GM19452 (cell line): ENCODE measurements around the gene SMARCA4.
A peak's percentile ranks its signal among the peaks of the same experiment; 100 is the strongest.
"Not testable (repeated sequence)": the region's sequence is repeated elsewhere in the genome, so short reads cannot be mapped to it uniquely, and the experiment has no call there.

Experiments
- ATAC-seq: cut with Tn5 transposase; IDR thresholded peaks from one replicate; pipeline ENCODE4 v1.9.1; 2021; ENCODE audit not compliant: unreplicated experiment

SMARCA4 gene

DNA sequence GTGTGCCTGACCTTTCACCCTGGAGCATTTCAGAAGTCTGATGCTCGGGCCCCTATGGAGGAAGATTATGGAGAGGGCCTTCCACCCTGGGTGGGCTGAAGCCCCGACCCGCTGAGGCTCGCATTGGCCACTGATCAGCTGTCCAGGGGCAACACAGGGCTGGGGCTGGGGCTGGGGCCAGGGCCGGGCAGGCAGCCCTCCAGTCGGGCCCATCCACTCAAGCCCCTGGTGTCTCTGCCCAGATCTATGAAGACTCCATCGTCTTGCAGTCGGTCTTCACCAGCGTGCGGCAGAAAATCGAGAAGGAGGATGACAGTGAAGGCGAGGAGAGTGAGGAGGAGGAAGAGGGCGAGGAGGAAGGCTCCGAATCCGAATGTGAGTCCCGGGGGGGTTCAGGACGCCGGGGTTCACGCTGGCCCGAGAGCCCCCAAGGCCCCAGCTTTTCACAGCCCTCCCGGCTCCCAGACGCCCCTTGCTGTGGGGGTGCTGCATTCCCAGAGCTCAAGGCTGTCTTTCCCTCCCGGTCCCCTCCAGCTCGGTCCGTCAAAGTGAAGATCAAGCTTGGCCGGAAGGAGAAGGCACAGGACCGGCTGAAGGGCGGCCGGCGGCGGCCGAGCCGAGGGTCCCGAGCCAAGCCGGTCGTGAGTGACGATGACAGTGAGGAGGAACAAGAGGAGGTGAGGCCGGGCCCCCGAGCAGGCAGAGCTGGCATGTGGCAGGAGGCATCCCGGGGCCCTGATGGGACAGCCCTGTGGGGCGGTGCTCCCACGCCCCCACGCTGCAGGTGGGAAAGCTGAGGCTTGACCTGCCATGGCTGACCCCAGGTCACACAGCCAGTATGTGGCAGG is 98.9 kb downstream of the SMARCA4 start:
- no peak for ATAC-seq

DNA sequence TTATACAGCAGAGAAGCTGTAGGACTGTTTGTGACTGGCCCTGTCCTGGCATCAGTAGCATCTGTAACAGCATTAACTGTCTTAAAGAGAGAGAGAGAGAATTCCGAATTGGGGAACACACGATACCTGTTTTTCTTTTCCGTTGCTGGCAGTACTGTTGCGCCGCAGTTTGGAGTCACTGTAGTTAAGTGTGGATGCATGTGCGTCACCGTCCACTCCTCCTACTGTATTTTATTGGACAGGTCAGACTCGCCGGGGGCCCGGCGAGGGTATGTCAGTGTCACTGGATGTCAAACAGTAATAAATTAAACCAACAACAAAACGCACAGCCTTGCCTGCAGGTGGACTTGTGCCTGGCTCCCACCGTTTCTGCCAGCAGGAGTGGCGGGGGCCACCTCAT is 101.1 kb downstream of the SMARCA4 start:
- ATAC-seq: no peak

DNA sequence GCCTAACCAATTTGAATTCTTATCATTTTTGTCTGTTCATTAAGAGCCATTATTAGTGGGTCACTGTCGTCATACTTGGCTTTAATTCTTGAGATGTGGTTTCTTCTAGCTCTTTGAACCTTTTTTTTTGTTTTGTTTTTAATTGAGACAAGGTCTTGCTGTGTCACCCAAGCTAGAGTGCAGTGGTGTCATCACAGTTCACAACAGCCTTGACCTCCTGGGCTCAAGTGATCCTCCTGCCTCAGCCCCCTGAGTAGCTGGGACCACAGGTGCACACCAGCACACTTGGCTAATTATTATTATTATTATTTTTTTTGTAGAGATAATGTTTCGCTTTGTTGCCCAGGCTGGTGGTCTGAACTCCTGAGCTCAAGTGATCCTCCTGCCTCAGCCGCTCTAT is 102.6 kb downstream of the SMARCA4 start:
- no peak for ATAC-seq

DNA sequence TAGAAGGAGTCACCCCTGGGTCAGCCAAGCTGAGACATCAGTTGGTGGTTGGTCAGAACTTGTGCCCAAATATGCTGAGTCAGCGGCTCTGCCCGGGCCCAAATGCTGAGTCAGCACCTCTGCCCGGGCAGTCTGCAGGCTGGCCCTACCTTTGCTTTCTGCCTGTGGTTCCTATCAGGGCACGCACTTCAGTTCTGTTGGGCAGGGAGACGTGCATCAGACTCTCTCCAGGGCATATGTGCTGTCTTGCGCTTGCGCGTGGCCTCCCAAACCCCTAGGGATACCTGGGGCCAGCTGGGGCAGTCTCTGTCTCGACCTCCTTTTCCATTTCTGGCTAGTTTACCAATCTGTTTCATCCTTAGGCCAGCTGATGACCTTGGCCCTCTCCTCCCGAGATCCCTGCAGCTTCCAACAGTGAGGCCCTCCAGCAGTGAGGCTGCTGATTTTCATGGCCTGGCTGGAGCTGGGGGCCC is 104.0 kb downstream of the SMARCA4 start:
- ATAC-seq: no peak

DNA sequence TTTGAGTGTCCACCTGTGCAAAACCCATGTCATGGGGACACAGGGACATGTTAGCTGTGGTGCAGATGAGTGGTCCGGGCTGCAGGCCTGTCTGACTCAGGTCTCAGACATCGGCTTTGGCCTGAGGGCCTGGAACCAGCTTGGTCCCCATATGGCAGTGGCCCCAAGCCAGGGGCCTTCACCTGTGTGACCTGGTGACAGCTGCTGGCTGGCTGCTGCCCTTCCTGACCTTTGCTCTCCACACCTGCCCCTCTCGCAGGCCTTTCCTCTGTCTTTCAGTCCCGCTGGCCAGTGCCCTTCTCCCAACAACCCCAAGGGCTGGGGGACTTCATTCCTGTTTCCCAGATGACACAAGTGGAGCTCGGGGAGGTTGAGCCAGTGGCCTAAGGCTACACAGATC is 105.5 kb downstream of the SMARCA4 start:
- no peak for ATAC-seq

DNA sequence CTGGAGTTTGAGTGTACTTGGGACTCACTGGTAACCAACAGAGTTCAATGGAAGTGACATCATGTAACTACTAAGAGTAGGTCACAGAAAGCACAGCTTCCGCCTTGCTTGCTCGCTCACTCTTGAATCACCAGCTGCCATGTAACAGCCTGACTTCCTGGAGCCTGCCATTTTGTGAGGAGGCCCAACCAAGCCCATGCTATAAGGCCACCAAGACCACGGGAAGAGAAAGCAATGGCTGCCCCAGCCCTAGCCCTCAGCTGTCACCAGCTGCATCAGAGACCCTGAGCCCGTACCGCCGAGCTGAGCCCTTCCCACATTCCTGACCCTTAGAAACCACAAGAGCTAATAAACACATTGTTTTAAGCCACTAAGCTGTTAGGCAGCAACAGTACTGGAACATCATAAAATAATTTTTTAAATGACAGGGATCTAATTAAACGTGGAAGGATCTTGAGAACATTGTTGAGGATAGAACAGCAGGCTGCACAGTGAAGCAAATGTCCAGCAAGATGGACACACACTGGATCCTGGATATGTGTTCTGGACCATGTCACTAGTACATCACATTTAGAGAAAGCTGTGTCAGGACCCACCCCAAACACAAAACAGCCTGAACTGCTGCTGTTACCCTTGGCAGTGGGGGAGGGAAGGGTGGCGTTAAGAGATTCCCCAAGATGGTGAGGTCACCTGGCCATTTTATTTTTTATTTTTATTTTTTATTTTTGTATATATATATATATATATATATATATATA is 106.7 kb downstream of the SMARCA4 start:
- ATAC-seq: no peak

DNA sequence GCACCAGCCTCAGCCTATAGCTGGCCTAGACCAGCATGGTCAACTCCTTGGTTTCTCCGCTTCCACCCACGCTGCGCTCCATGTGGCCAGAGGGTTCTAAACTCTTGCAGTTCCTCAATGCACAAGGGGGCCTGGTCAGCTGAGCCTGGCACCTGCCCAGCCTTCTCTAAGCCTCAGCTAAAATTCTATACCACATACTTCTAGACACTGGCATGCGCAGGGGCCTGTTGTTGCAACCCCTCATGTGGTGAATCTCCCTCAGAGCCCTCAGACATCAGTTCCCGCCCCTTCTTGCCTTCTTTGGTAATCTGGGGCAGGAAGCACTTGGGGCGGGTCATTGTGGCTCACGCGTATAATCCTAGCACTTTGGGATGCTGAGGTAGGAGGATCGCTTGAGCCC is 108.7 kb downstream of the SMARCA4 start:
- no peak for ATAC-seq

DNA sequence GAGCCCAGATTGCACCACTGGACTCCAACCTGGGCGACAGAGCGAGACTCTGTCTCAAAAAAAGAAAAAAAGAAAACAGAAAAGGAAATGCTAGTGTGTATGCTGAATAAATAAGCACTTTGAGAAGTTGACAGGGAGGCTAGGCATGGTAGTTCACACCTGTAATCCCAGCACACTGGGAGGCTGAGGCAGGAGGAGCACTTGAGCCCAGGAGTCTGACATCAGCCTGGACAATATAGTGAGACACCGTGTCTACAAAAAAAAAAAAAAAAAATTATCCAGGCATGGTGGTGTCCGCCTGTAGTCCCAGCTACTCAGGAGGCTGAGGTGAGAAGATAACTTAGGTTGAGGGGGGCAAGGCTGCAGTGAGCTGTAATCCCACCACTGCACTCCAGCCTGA is 109.3 kb downstream of the SMARCA4 start:
- ATAC-seq: no peak

DNA sequence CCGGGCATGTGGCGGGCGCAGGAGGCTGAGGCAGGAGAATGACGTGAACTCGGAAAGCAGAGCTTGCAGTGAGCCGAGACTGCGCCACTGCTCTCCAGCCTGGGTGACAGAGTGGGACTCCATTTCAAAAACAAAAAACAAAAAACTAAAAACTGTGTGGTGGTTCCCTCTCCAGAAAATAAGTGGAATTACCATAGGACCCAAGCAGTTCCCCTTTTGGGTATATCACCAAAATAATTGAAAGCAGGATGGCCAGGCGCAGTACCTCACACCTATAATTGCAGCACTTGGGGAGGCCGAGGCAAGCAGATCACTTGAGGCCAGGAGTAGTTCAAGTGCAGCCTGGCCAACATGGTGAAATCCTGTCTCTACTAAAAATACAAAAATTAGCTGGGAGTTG is 112.7 kb downstream of the SMARCA4 start:
- no peak for ATAC-seq

DNA sequence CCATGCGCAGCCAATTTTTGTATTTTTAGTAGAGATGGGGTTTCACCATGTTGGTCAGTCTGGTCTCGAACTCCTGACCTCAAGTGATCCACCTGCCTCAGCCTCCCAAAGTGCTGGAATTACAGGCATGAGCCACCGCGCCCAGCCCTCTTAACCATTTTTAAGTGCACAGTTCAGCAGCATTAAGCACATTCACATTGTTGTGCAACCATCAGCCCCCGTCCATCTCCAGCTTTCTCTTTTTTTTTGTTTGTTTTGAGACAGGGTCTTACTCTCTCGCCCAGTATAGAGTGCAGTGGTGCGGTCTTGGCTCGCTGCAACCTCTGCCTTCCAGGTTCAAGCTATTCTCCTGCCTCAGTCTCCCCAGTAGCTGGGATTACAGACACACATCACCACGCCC is 116.0 kb downstream of the SMARCA4 start:
- not testable (repeated sequence) for ATAC-seq

DNA sequence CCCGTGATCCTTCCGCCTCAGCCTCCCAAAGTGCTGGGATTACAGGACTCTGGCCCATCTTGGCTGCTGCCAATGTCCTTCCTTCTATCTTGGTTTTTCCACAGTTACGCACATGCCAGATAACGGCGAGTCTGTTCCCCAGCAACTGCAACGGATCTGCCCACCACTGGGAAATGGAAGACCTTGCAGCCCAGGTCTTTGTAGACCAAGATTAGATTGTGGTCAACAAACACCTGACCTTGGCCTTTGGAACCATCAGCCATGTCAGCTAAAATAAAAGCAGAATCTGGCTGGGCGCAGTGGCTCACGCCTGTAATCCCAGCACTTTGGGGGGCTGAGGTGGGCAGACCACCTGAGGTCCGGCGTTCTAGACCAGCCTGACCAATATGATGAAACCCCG is 118.1 kb downstream of the SMARCA4 start:
- ATAC-seq: no peak

DNA sequence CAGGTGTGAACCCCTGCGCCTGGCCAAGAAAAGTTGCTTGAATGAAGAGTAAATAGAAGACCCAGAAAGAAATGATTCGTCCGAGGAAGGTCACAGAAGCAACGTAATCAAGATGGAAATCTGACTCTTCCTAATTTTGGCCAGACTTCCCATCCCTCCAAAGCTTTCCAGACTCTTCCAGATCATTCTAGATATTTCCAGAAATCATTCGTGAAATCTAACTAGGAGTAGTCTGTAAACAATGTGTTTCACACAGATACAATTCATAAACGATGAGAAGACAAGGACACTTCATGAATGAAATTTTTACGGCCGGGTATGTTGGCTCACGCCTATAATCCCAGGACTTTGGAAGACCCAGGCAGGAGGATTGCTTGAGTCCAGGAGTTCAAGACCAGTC is 119.2 kb downstream of the SMARCA4 start:
- no peak for ATAC-seq

DNA sequence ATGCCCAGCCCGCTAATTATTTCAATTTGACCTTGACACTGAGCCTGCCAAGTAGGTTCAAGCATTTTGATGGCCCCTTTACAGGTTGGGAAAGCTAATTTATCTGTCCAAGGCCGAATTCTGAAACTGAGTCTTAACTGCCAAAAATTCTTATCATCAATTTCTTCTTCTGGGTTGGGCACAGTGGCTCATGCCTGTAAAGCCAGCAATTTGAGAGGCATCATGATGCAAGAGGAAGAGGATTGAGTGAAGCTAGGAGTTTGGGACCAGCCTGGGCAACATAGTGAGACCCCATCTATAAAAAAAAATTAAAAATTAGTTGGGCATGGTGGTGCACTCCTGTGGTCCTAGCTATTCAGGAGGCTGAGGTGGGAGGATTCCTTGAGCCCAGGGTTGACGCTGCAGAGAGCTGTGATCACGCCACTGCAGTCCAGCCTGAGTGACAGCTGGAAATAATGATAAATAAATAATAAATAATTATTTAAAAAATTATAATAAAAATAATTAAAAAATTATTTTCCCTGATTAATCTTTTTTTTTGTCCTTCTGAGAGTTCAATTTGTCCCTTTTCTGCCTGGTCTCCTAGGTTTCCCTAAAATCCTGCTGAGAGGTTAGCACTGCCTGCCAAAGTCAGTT is 127.2 kb downstream of the SMARCA4 start:
- no peak for ATAC-seq

DNA sequence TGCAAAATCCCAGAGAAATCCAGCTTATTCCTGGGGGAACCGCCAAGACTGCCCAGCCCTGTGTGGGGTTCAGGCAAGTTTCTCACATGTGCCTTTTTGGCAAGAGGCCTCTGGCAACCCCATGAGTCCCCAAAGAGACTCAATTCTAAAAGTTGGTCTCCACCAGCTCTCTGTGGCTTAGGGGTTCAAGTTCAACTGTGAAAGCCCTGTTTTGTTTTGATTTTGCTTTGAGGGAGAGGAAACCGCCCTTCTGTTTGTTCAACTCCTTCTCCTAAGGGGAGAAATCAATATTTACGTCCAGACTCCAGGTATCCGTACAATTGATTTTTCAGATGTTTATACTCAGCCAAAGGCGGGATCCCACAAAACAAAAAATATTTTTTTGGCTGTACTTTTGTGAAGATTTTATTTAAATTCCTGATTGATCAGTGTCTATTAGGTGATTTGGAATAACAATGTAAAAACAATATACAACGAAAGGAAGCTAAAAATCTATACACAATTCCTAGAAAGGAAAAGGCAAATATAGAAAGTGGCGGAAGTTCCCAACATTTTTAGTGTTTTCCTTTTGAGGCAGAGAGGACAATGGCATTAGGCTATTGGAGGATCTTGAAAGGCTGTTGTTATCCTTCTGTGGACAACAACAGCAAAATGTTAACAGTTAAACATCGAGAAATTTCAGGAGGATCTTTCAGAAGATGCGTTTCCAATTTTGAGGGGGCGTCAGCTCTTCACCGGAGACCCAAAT is 127.8 kb downstream of the SMARCA4 start:
- no peak for ATAC-seq

DNA sequence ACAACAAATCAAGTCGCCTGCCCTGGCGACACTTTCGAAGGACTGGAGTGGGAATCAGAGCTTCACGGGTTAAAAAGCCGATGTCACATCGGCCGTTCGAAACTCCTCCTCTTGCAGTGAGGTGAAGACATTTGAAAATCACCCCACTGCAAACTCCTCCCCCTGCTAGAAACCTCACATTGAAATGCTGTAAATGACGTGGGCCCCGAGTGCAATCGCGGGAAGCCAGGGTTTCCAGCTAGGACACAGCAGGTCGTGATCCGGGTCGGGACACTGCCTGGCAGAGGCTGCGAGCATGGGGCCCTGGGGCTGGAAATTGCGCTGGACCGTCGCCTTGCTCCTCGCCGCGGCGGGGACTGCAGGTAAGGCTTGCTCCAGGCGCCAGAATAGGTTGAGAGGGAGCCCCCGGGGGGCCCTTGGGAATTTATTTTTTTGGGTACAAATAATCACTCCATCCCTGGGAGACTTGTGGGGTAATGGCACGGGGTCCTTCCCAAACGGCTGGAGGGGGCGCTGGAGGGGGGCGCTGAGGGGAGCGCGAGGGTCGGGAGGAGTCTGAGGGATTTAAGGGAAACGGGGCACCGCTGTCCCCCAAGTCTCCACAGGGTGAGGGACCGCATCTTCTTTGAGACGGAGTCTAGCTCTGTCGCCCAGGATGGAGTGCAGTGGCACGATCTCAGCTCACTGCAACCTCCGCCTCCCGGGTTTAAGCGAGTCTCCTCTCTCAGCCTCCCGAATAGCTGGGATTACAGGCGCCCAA is 128.6 kb downstream of the SMARCA4 start, which contains the start of gene LDLR:
TSS of gene LDLR (plus strand) at position 210 of the 760 bp plus-strand sequence. CDS start at position 296, 86 bp downstream.
- no peak for ATAC-seq

DNA sequence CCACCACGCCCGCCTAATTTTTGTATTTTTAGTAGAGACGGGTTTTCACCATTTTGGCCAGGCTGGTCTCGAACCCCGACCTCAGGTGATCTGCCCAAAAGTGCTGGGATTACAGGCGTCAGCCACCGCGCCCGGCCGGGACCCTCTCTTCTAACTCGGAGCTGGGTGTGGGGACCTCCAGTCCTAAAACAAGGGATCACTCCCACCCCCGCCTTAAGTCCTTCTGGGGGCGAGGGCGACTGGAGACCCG is 129.1 kb downstream of the SMARCA4 start:
- ATAC-seq: not testable (repeated sequence)

DNA sequence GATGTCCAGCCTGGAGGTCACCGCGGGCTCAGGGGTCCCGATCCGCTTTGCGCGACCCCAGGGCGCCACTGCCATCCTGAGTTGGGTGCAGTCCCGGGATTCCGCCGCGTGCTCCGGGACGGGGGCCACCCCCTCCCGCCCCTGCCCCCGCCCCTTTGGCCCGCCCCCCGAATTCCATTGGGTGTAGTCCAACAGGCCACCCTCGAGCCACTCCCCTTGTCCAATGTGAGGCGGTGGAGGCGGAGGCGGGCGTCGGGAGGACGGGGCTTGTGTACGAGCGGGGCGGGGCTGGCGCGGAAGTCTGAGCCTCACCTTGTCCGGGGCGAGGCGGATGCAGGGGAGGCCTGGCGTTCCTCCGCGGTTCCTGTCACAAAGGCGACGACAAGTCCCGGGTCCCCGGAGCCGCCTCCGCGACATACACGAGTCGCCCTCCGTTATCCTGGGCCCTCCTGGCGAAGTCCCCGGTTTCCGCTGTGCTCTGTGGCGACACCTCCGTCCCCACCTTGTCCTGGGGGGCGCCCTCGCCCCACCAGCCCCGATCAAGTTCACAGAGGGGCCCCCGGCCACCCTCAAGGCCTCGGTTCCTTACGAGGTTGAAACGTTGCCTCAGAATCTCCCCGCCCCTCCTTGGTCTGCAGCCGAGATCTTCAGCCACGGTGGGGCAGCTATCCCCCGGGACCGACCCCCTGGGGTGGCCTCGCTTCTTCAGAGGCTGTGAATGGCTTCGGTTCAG is 129.6 kb downstream of the SMARCA4 start:
- ATAC-seq: peak; percentile 64

DNA sequence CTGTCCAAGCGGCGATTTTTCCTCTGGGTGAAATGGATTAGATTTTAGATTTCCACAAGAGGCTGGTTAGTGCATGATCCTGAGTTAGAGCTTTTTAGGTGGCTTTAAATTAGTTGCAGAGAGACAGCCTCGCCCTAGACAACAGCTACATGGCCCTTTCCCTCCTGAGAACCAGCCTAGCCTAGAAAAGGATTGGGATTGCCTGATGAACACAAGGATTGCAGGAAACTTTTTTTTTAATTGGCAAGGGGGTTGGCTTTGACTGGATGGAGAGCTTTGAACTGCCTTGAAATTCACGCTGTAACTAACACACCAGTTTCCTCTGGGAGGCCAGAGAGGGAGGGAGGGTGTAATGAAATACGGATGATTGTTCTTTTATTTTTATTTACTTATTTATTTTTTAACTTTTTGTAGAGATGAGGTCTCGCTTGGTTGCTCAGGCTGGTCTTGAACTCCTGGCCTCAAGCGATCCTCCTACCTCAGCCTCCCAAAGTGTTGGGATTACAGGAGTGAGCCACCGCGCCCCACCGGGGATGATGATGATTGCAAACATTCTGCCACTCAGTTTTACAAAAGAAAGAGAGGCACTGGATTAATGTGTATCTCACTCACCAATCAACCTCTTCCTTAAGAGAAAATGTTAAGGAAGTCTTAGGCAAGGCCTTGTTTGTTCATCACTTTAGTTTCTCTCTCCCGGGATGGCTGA is 130.3 kb downstream of the SMARCA4 start:
- no peak for ATAC-seq

DNA sequence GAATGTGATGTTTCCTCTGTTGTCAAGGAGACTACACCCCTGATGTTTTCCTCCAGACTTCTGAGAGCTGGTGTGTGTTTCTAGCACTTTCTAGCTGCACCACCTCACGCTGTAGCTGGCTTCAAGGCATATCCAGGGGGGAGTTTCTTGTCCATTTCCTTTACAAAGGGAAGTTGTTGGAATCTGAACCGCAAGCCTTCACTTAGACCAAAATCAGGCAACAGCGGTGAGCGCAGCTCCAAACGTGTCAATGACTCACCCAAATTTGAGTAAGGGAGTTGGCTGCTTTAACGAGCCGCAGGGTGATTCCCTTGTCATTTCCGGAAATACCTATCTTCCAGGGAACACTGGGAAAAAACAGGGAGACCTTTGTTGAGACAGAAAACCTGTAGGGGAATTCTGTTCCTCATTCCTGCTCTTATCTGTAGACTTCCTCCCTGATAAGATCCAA is 130.9 kb downstream of the SMARCA4 start:
- no peak for ATAC-seq
